ENCODE results near the gene ATP5PB.

DNA sequence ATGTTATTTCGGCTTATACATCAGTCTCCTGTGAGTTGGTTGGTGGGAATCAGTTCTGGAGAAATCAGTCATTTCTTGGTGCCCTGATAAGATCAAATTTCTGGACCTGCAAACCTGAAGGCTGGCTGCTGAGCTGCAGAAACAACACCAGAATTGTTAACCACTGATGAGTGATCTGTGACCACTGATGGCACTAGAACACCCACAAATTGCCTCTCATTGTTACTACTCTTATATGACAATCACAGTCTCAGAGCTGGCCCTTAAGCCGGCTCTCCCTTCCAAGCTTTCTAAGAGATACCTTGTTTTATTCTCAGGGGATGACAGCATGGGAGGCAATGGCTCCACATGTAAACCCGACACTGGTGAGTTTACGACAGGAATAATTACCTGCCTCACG is 26.4 kb downstream of the ATP5PB start:
- TF ChIP-seq, protein P1, sequence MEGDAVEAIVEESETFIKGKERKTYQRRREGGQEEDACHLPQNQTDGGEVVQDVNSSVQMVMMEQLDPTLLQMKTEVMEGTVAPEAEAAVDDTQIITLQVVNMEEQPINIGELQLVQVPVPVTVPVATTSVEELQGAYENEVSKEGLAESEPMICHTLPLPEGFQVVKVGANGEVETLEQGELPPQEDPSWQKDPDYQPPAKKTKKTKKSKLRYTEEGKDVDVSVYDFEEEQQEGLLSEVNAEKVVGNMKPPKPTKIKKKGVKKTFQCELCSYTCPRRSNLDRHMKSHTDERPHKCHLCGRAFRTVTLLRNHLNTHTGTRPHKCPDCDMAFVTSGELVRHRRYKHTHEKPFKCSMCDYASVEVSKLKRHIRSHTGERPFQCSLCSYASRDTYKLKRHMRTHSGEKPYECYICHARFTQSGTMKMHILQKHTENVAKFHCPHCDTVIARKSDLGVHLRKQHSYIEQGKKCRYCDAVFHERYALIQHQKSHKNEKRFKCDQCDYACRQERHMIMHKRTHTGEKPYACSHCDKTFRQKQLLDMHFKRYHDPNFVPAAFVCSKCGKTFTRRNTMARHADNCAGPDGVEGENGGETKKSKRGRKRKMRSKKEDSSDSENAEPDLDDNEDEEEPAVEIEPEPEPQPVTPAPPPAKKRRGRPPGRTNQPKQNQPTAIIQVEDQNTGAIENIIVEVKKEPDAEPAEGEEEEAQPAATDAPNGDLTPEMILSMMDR (conservative IDR thresholded peaks at IDR 0.05; ENCODE audit: low read length), result no peak
- no peak for TF ChIP-seq EZH2phosphoT487 (IDR thresholded peaks at IDR 0.05; ENCODE audit: borderline replicate concordance, low read depth, low read length)
